Epithelial cell of esophagus (primary cell): ENCODE data around the gene GINS1.

ENCODE experiments used
- DNase-seq: peaks from one replicate; pipeline ENCODE4 v3.0.0; 2010; ENCODE audit warnings: low read depth
- H3K4me3 ChIP-seq: 2 replicates; pipeline ENCODE4 v1.5.1; 2011; ENCODE audit warnings: mild to moderate bottlenecking, low read length, control low read depth
- TF ChIP-seq, protein P1 (sequence below): IDR thresholded peaks from 2 replicates; pipeline ENCODE4 v1.5.1; 2011; ENCODE audit warnings: low read depth, mild to moderate bottlenecking, low read length, control low read depth, inconsistent platforms; ENCODE audit not compliant: insufficient read depth; ENCODE audit errors: missing control alignments

GINS1 gene

GRCh38 chr20:25407311-25408169, at the start of gene GINS1:
Gene GINS1, plus strand, starts transcription at chr20:25407673. Its CDS starts 148 bp downstream, at chr20:25407821.
- H3K4me3 ChIP-seq, result peak within 1 kb of the TSS; percentile 81
- TF ChIP-seq, protein P1, sequence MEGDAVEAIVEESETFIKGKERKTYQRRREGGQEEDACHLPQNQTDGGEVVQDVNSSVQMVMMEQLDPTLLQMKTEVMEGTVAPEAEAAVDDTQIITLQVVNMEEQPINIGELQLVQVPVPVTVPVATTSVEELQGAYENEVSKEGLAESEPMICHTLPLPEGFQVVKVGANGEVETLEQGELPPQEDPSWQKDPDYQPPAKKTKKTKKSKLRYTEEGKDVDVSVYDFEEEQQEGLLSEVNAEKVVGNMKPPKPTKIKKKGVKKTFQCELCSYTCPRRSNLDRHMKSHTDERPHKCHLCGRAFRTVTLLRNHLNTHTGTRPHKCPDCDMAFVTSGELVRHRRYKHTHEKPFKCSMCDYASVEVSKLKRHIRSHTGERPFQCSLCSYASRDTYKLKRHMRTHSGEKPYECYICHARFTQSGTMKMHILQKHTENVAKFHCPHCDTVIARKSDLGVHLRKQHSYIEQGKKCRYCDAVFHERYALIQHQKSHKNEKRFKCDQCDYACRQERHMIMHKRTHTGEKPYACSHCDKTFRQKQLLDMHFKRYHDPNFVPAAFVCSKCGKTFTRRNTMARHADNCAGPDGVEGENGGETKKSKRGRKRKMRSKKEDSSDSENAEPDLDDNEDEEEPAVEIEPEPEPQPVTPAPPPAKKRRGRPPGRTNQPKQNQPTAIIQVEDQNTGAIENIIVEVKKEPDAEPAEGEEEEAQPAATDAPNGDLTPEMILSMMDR, result no peak
- DNase-seq, result peak; percentile 89

GRCh38 chr20:25360631-25361286, 46.7 kb upstream of the GINS1 start:
- no peak overlapping the region for H3K4me3 ChIP-seq
- TF ChIP-seq, protein P1, result no peak
- DNase-seq, result peak; percentile 31

DNA sequence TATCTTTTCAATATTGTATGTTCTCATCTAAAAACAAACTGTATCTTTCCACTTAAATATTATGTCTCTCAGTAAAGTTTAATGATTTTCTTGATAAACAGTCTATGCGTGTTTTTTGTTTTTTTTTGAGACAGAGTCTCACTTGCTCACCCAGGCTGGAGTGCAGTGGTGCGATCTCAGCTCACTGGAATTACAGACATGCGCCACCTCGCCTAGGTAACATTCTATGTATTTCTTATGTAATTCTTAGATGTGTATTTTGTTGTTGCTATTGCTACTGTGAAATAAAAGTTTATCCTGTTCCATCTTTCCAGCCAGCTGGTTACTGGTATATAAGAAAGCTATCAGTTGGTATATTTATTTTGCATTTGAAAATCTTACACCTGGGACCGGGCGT, 46.2 kb upstream of the GINS1 start:
- TF ChIP-seq, protein P1, result no peak
- no peak overlapping the region for H3K4me3 ChIP-seq
- peak; percentile 51 for DNase-seq

DNA sequence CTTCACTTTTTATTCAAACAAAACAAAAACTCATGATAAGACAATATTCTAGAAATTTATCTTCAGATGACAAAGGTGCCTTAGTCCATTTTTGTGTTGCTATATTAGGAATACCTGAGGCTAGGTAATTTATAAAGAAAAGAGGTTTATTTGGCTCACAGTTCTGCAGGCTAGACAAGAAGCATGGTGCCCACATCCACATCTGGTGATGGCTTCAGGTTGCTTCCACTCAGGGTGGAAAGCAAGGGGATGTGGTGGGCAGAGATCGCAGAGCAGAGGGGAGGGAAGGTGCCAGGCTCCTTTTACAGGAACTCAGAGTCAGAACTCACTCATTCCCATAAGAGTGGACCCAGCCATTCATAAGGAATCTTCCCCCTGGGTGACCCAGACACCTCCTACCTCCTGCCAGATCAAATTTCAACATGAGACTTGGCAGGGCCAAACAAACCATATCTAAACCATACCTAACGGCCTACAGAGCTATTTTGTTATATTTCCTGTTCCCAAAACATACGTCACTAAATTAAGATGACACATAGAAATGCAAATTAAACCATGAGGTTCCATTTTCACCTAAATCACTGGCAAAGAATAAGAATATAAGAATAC, 43.2 kb upstream of the GINS1 start:
- DNase-seq, result no peak
- H3K4me3 ChIP-seq, result no peak overlapping the region
- TF ChIP-seq, protein P1, result no peak

GRCh38 chr20:25364879-25365699, 42.4 kb upstream of the GINS1 start:
- TF ChIP-seq, protein P1, result no peak
- H3K4me3 ChIP-seq, result no peak overlapping the region
- no peak for DNase-seq

- TF ChIP-seq, protein P1, result no peak
- no peak overlapping the region for H3K4me3 ChIP-seq
- no peak for DNase-seq
Observed at GRCh38 chr20:25368526-25368925, 38.9 kb upstream of the GINS1 start.
